ENCODE data around the gene ARMC7. TPM values are rescaled to one million over a fixed set of nuclear protein-coding genes. Genes with fewer than 3 reads are reported as not detected.

Gene ARMC7
- total and polyA plus RNA-seq, 2 of the 4 experiments (the other 2 are of a cell fraction): 1.8 to 6.9 TPM

- Histone ChIP-seq H3K9me1 (ENCODE audit: insufficient read depth, low read length) (0 out of 2 replicates have a peak, but pooled peaks cover 2% of the 10 kb centered on the region), H2BK5ac (ENCODE audit: low read depth, low read length, poor library complexity, severe bottlenecking) (no peak overlapping the region), H3K27me3 (ENCODE audit: control insufficient read depth, insufficient read depth, low read length) (no peaks in the 10 kb centered on the region), H2BK15ac (ENCODE audit: low read depth, low read length) (no peak overlapping the region), H3K56ac (ENCODE audit: extremely low read depth, insufficient read depth, low read length) (no peak overlapping the region), H3K9ac (ENCODE audit: low read depth, low read length) (no peak overlapping the region), H3K36me3 (ENCODE audit: control insufficient read depth, insufficient read depth, low read length) (peaks cover 9% of the 10 kb centered on the region), H2BK120ac (ENCODE audit: low read depth, low read length) (no peak overlapping the region), H3K79me1 (ENCODE audit: low read depth in 1 of 2, low read length in 2 of 2) (peaks cover 21 to 48% of the 10 kb centered on the region in 2 experiments), H4K5ac (ENCODE audit: low read depth, low read length) (no peak overlapping the region), H3K4me1 (ENCODE audit: control insufficient read depth, insufficient read depth, low read length) (peaks cover 6% of the 10 kb centered on the region; the same call in 1 of the 2 replicates), H3K4ac (ENCODE audit: low read depth, low read length) (no peak overlapping the region), H4K91ac (ENCODE audit: insufficient read depth, low read depth, low read length) (no peak overlapping the region), H3K9me3 (ENCODE audit: control insufficient read depth, insufficient read depth, low read length) (no peaks in the 10 kb centered on the region), H2BK20ac (ENCODE audit: low read depth, low read length) (no peak overlapping the region), H3K27ac (ENCODE audit: insufficient read depth, low read length) (no peak overlapping the region), H4K8ac (ENCODE audit: low read depth in 2 of 2, low read length in 2 of 2) (no peak overlapping the region), H3K18ac (ENCODE audit: low read depth, low read length) (no peak overlapping the region), H3K4me2 (ENCODE audit: low read depth, low read length) (no peak overlapping the region), H3K4me3 (ENCODE audit: insufficient read depth, low read depth, low read length) (no peak overlapping the region), H3K23ac (ENCODE audit: low read depth, low read length) (no peak overlapping the region), H4K20me1 (ENCODE audit: insufficient read depth, low read length) (no peaks in the 10 kb centered on the region; the same call in 1 of the 2 replicates), H2AK5ac (ENCODE audit: low read depth, low read length) (no peak overlapping the region), H2AK9ac (replicated peaks; ENCODE audit: low read depth, low read length, poor library complexity) (no peak overlapping the region), H2AFZ (replicated peaks; ENCODE audit: low read length, poor library complexity) (no peak overlapping the region), H3K14ac (replicated peaks; ENCODE audit: low read depth, low read length) (no peak overlapping the region)
- DNase-seq: no peak
- no TSS peak for BruUV-seq (replicated peaks)
- POLR2A ChIA-PET (ENCODE audit: unreplicated experiment): no interaction called here
- intact Hi-C loops (cut with micrococcal nuclease): no loop called here
- in situ Hi-C loops (cut with MboI; ENCODE audit: low sequenced_read_pairs): no loop called here
- no peak for ATAC-seq (ENCODE audit: low read depth)
- CTCF ChIA-PET: interaction anchor here (0.8 to 2.3 kb wide), 2 partner anchors 14 to 86 kb away, joined by 3 to 22 read pairs; no protein-coding TSS in a partner anchor
- dilution Hi-C loops (cut with HindIII; ENCODE audit: low sequenced_read_pairs, unreplicated experiment): no loop called here
- TF ChIP-seq CHD1 (IDR thresholded peaks at IDR 0.05; ENCODE audit: low read depth, low read length) (no peak), MAFK (IDR thresholded peaks at IDR 0.05; ENCODE audit: low read depth, low read length) (no peak), RFX5 (IDR thresholded peaks at IDR 0.05; ENCODE audit: low read depth, low read length) (no peak), CTCF (conservative IDR thresholded peaks at IDR 0.05; ENCODE audit: low read depth, low read length) (no peak), MXI1 (IDR thresholded peaks at IDR 0.05; ENCODE audit: borderline replicate concordance, low read depth, low read length) (no peak), POLR2A (IDR thresholded peaks at IDR 0.05; ENCODE audit: low read depth, low read length) (no peak), NFE2L2 (IDR thresholded peaks at IDR 0.05; ENCODE audit: low read depth, low read length) (no peak), RCOR1 (IDR thresholded peaks at IDR 0.05; ENCODE audit: insufficient replicate concordance, low read length) (no peak), CEBPB (IDR thresholded peaks at IDR 0.05; ENCODE audit: low read depth, low read length) (no peak), MAZ (IDR thresholded peaks at IDR 0.05; ENCODE audit: borderline replicate concordance, low read depth, low read length) (no peak), SMC3 (IDR thresholded peaks at IDR 0.05; ENCODE audit: low read depth, low read length) (no peak), BHLHE40 (IDR thresholded peaks at IDR 0.05; ENCODE audit: low read depth, low read length) (no peak)
Measured at GRCh38 chr17:75115555-75115954, 5.8 kb downstream of the ARMC7 start.
